LoVo (cell line): ENCODE measurements around the gene ARMH3.

Experiments
- DNase-seq: peaks from one replicate; pipeline ENCODE4 v3.0.0-alpha.2; 2016; ENCODE audit warnings: low spot score

ARMH3 gene

DNA sequence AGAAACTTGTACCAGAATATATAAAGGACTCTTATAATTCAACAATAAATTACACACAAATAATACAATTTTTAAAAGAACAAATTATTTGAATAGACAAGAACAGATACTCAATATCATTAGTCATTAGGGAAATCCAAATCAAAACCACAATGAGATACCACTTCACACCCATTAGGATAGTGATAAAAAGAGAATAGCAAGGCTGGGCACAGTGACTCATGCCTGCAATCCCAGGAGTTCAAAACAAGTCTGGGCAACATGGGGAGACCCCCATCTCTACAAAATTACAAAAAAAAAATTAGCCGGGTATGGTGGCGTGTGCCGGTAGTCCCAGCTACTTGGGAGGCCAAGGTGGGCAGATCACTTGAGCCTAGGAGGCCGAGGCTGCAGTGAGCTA lies 160.2 kb downstream of the ARMH3 start:
- no peak for DNase-seq

DNA sequence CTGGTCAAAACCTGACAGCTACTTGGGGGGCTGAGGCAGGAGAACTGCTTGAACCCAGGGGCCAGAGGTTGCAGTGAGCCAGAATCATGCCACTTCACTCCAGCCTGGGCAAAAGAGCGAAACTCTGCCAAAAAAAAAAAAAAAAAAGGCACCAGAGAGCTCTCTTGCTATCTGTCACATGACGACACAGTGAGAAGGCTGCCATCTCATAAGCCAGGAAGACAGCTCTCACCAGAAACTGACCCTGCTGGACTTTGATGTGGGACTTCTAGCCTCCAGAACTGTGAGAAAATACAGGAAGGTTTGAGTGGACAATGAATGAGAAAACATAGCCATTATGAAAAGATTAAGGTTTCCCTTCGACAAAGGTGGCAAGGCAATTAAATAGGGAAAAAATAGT lies 161.2 kb downstream of the ARMH3 start:
- no peak for DNase-seq

DNA sequence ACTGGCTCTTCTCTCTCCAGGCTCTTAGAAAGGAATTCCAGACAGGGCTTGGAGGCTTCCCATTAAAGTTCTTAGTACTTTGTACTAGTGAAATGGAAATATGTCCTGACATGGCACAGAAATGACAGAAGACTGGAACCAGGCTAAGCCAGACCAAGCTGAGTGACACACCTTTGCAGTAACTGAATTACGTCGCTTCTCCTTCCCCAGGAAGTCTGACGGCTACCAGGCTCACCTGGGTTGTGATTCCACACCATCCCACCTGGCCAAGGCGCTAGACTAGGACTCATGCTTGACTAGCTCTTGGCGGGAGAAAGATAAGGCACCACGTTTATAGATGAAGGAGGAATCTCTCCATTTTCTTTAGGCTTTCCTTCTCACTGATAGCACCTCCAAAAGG lies 161.7 kb downstream of the ARMH3 start:
- DNase-seq = no peak

DNA sequence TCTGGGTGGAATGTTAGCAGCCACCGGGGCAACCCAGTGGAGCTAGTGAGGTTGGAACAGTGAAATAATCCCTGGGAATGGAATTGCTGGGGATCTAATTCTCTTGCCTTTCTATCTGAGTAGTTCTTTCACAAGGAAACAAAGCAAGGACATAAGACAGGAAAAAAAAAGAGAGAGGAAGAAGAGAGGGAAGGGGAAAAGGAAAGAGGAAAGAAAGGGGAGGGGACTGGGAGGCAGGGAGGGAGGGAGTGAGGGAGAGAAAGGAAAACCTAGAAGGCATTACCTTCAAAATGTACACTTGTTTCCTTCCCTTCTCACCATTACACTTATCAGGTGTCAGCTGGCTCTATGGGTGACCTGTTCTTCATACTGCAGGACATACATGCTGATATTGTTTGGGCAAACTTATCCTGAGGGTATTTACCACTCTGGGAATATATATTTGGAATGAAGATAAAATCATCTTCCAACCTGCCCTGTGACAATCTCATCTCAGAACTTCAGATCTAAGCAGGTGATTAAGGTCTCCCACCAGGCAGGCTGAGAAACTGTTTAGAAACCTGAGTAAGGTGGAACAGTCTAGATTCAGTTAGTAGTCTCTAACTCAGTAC lies 162.4 kb downstream of the ARMH3 start:
- no peak for DNase-seq

DNA sequence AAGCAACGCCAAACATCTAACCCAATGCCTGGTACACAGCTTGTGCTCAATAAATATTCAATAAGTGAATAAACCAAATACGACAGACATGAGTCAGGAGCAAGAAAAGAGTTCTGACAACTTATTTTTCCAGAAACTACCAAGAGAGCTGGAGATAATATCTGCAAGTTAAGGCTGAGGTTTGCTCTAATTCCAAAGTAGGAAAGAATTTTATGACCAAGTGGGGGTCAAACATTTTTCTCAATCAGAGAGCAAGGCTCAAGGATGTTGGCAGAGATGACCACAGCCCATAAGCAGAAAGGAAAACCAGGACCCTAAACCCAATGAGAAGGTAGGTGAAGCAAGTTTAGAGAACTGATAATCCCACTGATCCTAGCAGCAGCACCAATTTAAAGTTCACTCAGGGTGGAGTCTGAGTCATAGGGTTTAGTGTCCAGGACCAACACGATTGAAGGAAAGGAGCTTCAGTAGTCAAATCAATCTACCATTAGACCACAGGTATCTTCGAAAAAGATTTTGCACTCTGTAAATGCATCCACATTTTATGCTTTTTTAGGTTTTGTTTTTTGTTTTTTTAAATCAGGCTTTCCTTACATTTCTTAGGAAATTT lies 163.1 kb downstream of the ARMH3 start:
- no peak for DNase-seq

DNA sequence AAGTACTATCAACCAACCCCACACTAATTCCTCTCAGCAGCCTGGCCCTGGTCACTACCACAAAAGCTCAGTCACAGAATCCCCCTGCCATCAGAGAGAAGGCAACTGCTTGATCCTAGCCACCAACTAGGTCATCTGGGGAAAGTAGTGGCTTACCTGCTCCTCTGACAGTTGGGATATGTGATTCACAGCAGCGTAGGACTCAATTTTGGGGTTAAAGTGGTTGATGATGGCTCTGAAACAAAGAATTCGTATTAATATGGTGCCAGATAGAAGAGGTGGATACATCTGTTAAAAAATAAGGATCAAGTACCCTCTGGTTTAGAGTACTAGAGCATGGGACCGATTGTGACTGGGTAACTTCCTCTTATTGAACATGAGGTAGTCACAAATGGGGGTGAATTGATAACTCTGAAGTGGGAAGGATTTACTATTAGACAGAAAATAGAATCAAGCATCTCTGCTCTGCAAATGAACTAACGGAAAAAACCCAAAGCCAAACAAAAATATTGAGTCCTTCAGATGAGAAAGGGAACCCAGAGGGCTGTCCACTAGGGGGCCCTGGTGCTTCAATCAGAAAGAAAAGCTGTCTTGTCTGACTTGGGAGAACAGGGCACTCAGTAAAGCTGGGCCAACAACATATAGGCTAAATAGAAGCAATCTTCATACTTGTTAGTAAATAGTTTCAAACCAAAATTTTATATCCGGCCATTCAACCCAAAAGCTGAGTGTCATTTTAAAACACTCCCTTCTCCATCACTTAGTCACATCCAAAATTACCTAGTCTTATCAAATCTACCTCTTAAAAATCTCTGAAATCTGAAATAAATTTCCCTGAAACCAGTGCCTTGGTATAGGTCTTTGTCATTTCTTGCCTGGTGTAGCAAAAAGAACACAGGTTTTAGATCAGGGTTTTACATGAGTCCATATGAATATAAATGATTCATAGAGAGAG lies 166.4 kb downstream of the ARMH3 start:
- DNase-seq = peak; percentile 38

DNA sequence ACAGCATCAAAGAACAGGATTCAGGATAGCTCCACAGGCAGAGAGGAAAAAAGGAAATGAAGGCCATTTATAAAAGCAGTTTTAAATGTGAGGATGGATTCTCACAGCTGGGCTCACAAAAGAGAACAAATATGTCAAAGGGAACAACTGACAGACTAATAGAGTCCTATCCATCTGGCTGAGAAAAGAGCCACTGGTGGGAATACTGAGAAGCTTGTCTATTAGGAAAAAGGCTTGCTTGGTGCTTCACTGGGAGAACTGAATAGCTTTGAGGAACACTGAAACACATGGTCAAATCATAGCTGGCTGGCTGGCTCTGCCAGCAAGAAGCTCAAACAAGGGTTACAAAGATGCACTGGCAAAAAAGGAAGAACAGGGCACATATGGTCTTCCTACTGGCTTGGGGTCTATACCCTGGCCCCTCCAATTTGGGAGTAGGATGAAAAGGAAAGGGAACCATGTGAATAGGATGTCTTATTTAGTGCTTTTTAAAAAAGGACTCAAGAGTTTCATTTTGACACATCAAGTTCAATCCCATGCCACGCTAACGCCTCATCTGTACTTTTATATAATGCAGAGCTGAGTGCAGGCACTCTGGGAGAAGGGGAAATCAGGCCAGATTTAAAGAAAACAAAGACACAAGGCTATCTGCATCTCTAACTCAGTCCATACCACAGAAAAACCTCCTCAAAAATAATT lies 167.6 kb downstream of the ARMH3 start:
- no peak for DNase-seq

DNA sequence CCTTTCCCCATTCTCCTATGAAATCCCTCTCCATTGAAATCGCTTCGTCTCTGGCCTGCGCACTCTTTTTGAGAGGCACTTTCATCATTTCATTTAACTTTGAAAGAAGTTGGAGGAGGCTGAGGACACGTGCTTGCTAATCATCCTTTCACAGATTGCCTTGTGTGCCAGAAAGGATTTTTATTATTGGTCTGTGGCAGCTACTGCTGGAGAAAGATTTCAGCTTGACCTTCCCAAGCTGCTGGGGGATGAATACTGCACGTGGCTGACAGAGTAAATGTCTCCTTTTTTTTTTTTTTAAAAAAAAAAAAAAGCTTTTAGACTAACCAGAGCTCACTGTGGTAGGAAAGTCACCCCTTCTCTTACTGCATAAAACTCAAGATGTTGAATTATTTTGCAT lies 168.2 kb downstream of the ARMH3 start:
- DNase-seq = no peak

DNA sequence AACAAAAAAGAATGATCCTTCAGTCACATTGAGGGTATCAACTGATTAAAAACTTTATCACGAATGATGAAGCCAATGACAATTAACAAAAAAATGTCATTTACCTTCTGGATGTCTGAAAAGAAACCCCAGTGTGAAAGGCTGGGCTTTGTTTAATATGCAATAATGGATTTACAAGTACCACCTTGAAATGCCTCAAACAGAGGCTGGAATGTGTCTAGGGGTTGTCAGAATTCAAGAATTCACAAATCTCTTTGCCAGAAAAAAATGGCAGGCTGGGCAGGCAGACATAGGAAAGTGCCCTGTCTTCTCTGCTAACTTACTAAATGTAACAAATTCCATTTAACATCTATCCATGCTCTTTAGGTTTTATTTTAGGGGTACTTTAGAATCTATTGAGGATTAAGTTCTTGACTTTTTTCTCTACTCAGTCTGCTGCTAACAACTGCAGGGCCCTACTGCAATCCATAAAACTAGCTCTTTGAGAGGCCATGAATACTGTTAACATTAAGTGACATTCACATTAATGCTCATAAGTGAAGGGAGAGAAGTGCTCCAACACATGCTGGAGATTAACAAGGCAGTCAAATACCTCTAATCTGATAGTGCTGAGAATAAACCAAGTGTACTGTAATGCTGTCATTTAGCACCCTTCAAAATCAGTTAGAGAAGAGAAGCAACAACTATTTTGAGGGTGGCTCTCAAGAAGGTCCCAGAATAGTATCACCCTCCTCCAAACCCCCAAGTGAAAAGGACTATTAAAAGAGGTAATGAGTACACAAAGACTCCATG lies 169.3 kb downstream of the ARMH3 start:
- DNase-seq = no peak

DNA sequence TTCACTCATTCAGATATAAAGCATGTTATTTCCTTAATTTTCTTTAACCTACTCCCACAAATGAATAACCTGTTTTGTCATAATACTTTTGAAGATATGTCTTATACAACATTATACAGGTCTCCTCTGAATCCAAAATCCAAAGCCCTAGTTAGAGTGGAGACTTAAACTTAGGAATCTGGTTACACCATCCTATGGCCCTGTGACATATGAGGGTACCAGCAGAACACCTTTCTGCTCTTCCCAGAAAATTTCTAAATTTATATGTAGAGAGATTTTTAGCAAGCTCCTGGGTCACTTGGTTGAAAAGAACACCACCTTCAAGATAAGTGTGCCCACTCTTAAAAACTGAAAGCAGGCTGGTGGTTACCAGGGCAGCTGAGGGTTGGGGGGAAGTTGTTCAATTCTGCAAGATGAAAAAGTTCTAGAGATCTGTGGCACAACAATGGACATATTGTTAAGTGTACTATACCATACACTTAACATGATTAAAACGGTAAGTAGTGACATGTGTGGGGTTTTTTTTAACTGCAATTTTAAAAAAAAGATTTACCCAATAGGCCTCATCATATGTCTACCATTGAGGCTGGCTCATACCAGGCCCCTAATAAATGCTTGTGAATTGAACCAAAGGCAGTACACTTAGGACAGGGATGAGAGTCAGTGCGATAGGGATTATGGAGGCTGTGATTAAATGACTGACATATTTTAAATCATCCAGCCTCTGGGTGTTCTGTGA lies 174.8 kb downstream of the ARMH3 start:
- no peak for DNase-seq

DNA sequence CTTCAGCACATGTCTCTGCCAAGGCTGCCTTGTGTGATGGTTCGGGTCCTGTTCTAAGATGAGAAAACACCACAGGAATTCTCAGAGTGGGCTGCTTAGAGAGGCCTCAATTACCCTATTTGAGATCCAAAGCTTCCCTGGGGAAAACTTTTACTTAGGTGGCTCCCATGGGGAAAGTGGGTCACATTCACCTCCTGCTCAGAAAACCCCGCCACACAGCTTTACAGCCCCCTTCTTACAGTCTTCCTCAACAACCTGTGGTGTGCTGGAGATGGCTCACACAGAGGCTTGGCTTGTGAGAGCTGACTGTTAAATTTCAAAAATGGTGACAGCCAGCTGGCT lies 175.8 kb downstream of the ARMH3 start:
- DNase-seq = no peak

DNA sequence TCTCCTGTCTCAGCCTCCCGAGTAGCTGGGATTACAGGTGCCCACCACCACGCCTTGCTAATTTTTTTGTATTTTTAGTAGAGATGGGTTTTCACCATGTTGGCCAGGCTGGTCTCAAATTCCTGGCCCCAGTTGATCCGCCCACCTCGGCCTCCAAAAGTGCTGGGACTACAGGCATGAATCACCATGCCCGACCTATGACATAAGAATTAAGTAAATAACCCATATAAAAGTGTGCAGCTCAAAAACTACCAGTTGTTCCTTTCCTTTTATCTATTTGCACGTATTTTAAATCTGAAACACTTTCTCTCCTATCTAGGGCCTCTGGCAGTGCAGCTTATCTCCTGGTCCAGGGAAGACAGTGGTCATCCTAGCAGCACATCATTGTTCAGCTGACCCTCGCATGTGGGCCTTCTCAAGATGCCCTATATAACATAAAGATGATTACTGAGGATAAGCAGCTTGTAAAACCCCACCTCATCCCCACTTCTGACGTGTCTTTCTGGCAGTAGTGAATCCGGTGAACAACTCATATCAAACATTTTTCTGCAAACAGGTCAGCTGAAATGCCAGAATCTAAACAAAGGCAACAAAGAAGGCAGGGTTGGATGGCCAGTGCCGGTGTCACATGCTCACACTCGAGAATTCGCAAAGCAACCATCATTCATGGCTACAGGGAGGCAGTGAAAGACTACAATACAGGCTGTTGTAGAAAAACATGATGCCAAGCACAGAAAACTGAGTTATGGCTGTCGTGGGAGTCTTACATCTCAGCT lies 176.3 kb downstream of the ARMH3 start:
- peak; percentile 4 for DNase-seq

DNA sequence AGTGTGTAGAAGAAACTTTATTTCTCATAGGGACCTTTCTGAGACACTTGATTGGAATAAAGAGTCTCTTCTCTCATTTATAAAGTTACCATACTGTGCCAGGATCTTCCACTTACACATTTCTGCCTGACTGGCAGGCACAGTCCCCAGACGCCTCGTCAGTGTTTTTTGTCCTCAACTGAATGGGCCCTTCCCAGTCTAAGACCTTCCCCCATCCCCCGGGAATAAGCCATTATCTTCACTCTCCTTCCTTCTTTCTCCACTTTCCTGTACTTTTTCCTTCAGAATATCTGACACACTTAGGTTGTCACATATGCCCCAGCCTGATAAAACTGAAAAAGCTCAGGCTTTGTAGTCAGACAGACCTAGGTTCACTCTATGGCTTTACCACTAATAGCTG lies 177.1 kb downstream of the ARMH3 start:
- no peak for DNase-seq

DNA sequence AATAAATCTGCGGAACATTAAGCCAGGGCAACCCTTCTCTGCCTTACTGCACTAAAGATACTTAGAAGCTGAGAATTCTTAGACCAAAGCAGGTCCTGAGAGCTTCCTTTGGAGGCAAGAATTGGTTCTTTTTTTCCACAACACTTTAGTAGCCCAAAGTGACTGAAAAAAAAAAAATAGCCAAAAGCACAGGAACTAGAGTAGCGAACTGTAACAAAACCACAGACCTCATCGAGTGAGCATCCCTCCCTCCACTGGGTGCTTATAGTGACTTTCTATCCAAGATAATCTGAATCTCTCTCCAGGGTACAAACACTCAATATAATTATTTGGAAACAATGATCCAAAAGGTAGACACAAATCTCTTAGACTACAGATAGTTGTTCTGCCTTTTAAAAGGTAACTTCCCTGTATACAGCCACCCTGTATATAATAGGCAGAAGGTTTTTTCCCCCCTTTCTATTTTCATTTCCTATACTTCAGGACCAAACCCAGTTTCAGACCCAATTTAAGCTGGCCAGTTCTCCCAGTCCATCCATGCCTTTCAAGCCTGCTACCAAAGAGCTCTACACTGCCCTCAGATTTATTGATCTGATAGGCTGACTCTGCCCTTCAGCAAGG lies 180.8 kb downstream of the ARMH3 start:
- DNase-seq = no peak

DNA sequence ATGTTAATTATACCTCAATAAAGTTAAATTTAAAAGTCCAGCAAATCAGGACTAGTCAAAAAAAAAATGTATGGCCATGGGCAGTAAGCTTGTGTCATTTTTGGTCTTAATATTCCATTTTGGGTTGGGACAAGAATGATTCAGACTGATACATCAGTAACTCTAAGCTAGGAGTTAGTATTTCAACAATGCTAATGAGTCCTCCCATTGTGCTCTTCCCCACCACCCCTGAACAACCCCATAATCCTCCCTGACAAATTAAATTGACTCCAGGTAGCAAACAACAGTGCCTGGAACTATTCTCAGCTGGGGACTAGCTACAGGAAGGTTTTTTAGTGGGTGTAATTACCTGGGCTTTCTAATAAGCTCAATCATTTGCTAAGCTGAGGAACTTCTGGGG lies 181.7 kb downstream of the ARMH3 start:
- no peak for DNase-seq

DNA sequence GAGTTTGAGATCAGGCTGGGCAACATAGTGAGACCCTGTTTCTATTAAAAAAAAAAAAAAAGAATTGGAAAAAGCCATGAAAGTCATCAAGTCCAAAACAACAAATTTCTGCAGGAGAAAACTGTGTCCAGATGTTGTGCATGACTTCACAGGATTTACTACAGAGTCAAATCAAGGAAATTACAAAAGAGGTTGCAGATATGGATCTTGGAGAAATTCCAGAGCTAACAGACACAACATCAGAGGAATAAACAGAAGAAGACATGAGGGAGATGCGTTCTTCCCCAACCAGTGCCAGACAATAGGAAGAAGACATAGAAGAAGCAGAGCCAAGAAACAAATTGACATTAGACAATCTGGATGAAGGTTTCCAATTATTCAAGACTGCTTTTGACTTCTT lies 188.0 kb downstream of the ARMH3 start:
- DNase-seq = no peak

DNA sequence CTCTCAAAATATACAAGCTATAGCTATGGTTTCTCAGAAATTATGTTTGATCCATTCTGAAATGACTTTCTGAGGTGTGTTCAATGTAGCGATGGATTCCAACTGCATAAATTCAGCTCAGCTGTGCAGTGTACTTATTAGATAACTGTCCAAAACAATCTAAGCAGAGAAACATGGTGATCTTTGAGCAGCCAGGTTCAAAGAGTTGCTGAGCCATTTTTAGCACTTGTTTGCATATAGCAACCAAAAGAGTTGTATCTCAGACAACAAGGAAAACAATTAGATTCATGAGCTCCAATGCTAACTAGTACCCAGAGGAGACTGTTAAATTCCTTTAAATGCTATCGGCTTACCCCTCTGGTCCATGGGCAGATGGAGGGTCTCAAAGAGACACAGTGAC lies 196.4 kb downstream of the ARMH3 start:
- DNase-seq = no peak

DNA sequence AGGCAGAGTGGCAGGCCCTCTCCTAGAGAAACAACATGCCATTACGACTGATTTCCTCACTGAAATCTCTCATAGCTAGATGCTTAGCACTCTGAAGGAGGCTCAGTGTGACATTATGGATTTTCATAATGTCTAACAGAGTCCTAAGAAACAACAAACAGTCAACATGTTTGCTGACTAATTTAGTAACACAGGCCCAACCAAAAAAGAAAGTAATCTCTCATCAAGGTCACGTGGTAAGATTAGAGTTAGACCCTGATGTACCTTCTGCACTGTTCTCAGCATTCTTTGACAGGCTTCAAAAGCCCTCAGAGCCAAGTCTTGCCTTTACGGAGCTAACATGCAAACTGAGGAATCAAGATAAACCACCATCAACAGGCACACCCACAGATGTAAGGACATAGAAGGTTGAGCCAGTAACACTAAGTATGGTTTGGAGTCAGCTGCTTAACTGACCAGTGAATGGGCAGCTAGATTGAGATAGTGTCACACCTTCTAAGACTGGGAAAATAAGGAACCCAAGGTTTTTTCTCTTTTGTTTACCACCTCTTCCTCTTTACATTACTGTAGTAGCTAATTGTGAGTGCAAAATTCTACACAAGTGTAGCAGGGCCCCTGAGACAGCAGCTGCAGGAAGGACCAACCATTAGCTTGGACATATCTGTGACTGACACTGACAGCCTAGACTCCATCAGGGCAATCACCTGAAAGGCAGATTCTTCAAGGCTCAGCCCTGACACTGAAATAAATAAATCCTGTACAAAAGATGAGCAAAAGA lies 197.1 kb downstream of the ARMH3 start:
- DNase-seq = no peak

DNA sequence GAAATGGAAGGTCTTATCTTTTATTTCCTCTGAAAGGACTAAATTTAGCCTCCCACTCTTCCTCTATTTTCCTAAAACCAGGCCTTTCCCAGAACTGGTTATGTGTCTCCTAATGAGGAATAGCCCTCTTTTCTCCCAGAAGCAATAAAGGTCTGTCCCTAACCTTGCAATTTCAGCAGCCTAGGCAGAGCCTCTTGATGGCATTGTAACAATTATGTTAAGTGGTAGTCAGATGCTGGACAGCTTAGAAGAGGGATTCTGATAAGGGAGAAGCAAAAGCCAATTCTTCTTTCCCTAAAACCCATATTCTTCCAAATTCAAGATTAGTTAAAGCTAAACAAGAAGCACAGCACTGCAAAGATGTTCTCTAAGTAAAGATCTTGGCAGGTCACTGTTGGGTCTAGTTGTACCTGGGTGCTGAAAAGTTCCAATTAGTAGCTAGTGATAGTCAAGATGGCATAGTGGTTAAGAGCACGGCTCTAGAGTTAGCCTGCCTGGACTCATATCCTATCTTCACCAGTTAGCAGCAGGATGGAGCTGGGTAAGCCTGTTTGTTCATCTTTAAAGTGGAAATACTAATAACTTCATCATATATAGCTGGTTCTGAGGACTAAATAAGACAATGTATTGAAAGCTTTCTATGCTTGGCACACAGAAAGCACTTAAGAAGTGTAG lies 198.0 kb downstream of the ARMH3 start:
- DNase-seq = no peak
